ENCODE results near the gene CYFIP1. TPM values are rescaled to one million over a fixed set of nuclear protein-coding genes. Genes with fewer than 3 reads are reported as not detected.

The CYFIP1 gene
- total and polyA plus RNA-seq, 3 donors from 2014 or later = 50.9 to 112 (median 90.5) TPM

DNA sequence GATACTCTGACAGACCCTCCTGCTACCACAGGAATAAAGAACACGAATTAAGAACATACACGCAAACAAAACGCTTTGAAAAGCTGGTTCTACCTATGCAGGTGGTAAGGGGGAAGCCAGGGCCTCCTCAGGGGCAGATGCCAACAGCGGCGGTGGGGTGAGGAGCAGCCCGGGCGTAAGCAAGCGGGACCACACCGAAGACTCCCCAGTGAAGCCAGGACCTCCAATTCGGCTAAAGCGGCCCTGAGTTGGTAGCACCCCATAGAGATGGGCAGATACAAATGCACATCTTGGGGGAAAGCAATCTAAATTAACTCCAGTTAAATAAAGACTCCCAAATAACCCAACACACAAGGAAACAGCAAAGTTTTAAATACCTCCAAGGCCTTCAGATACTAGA is 109.3 kb downstream of the CYFIP1 start:
- H3K27ac ChIP-seq = no peak overlapping the region
- no peaks in the 10 kb centered on the region for H3K27me3 ChIP-seq
- DNase-seq = no peak
- no peaks in the 10 kb centered on the region for H3K9me3 ChIP-seq
- intact Hi-C loops (cut with DNase I; ENCODE audit: low total_unique reads) = no loop called here
- no peaks in the 10 kb centered on the region for H3K36me3 ChIP-seq (ENCODE audit: low read depth, missing control alignments)
- H3K4me1 ChIP-seq = no peaks in the 10 kb centered on the region
- TF ChIP-seq, protein P1, sequence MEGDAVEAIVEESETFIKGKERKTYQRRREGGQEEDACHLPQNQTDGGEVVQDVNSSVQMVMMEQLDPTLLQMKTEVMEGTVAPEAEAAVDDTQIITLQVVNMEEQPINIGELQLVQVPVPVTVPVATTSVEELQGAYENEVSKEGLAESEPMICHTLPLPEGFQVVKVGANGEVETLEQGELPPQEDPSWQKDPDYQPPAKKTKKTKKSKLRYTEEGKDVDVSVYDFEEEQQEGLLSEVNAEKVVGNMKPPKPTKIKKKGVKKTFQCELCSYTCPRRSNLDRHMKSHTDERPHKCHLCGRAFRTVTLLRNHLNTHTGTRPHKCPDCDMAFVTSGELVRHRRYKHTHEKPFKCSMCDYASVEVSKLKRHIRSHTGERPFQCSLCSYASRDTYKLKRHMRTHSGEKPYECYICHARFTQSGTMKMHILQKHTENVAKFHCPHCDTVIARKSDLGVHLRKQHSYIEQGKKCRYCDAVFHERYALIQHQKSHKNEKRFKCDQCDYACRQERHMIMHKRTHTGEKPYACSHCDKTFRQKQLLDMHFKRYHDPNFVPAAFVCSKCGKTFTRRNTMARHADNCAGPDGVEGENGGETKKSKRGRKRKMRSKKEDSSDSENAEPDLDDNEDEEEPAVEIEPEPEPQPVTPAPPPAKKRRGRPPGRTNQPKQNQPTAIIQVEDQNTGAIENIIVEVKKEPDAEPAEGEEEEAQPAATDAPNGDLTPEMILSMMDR (IDR thresholded peaks at IDR 0.05) = no peak
- no peak for TF ChIP-seq POLR2A (IDR thresholded peaks at IDR 0.05)
- H3K4me3 ChIP-seq = no peak overlapping the region
- WGBS, 2 donors = 96 to 97% methylated on average over 11 of the region's 11 CpGs

- Histone ChIP-seq H3K4me3 (no peak overlapping the region), H3K4me1 (no peaks in the 10 kb centered on the region), H3K27ac (no peak overlapping the region), H3K27me3 (no peaks in the 10 kb centered on the region), H3K9me3 (no peaks in the 10 kb centered on the region), H3K36me3 (ENCODE audit: low read depth, missing control alignments) (no peaks in the 10 kb centered on the region)
- TF ChIP-seq POLR2A (IDR thresholded peaks at IDR 0.05) = no peak
- TF ChIP-seq, protein P1 (IDR thresholded peaks at IDR 0.05) = no peak
- DNase-seq = no peak
- intact Hi-C loops (cut with DNase I; ENCODE audit: low total_unique reads) = no loop called here
- WGBS, 2 donors = 94 to 96% methylated on average over 12 of the region's 12 CpGs
Measured at GRCh38 chr15:22869856-22870255, 110.3 kb downstream of the CYFIP1 start.

- 90 to 92% methylated on average over 9 of the region's 9 CpGs for WGBS, 2 donors
- no peak overlapping the region for H3K27ac ChIP-seq
- no peaks in the 10 kb centered on the region for H3K9me3 ChIP-seq
- H3K4me1 ChIP-seq = no peaks in the 10 kb centered on the region
- intact Hi-C loops (cut with DNase I; ENCODE audit: low total_unique reads) = no loop called here
- no peak for DNase-seq
- no peak for TF ChIP-seq POLR2A (IDR thresholded peaks at IDR 0.05)
- TF ChIP-seq, protein P1 (IDR thresholded peaks at IDR 0.05) = no peak
- no peaks in the 10 kb centered on the region for H3K27me3 ChIP-seq
- H3K36me3 ChIP-seq (ENCODE audit: low read depth, missing control alignments) = no peaks in the 10 kb centered on the region
- no peak overlapping the region for H3K4me3 ChIP-seq
Measured at GRCh38 chr15:22868928-22869327, 111.2 kb downstream of the CYFIP1 start.

- H3K4me3 ChIP-seq = no peak overlapping the region
- no peak for DNase-seq
- H3K9me3 ChIP-seq = no peaks in the 10 kb centered on the region
- intact Hi-C loops (cut with DNase I; ENCODE audit: low total_unique reads) = no loop called here
- H3K36me3 ChIP-seq (ENCODE audit: low read depth, missing control alignments) = no peaks in the 10 kb centered on the region
- H3K4me1 ChIP-seq = peaks cover 3% of the 10 kb centered on the region
- no peaks in the 10 kb centered on the region for H3K27me3 ChIP-seq
- 77 to 80% methylated on average over 4 of the region's 4 CpGs for WGBS, 2 donors
- H3K27ac ChIP-seq = no peak overlapping the region
- TF ChIP-seq, protein P1 (IDR thresholded peaks at IDR 0.05) = no peak
- TF ChIP-seq POLR2A (IDR thresholded peaks at IDR 0.05) = no peak
Measured at GRCh38 chr15:22868495-22868894, 111.7 kb downstream of the CYFIP1 start.

DNA sequence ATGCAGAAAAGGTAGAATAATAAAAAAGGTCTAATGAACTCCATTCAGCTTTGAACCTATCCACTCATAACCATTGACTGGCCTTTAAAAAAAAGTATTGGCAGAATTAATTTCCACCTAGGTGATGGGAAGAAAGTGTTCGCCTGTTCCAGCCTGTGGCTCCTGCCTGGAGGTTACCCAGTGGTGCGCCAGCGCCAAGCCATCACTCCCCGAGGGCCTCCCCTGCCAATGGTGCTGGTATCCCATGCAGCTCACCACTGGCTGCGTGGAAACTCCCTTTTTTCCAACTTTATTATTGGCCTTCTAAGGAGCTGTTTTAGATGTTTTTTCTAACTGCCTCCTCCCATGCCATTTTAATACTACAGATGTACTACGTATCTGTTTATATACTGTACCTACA is 112.3 kb downstream of the CYFIP1 start:
- Histone ChIP-seq H3K27me3 (no peaks in the 10 kb centered on the region), H3K4me3 (no peak overlapping the region), H3K27ac (no peak overlapping the region), H3K4me1 (peaks cover 8% of the 10 kb centered on the region), H3K36me3 (ENCODE audit: low read depth, missing control alignments) (no peaks in the 10 kb centered on the region), H3K9me3 (no peaks in the 10 kb centered on the region)
- intact Hi-C loops (cut with DNase I; ENCODE audit: low total_unique reads) = no loop called here
- no peak for DNase-seq
- WGBS, 2 donors = 87 to 96% methylated on average over 6 of the region's 6 CpGs
- TF ChIP-seq, protein P1 (IDR thresholded peaks at IDR 0.05) = no peak
- TF ChIP-seq POLR2A (IDR thresholded peaks at IDR 0.05) = no peak

Data from testis (tissue), 3 donors.